HL-60/S4 treated with retinoic acid at 250 ng/mL for 4 days and 3 days (cell line): ENCODE measurements around the gene CLBA1.
"Not testable (repeated sequence)": the region's sequence is repeated elsewhere in the genome, so short reads cannot be mapped to it uniquely, and the experiment has no call there.

ENCODE experiments used
- in situ Hi-C: fragments of 300-500 bp; cut with MboI; formaldehyde crosslinking; loops from 2 replicates; pipeline ENCODE4 v1.7.0; 2022; ENCODE audit warnings: low sequenced_read_pairs

CLBA1 gene

DNA sequence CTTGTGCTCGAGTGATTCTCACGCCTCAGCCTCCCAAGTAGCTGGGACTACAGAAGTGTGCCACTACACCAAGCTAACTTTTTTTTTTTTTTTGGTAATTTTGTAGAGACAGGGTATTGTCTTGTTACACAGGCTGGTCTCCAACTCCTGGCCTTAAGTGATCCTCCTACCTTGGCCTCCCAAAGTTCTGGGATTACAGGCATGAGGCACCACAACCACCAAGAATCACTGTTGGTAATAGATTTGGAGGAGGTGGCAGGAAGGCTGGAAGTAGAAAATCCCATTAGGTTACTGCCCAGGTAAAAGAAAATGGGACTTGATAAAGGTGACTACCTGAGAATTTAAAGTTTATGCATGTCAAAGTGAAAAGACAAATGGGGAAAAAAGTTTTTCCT lies 36.7 kb downstream of the CLBA1 start:
- in situ Hi-C loops, result no loop called here

DNA sequence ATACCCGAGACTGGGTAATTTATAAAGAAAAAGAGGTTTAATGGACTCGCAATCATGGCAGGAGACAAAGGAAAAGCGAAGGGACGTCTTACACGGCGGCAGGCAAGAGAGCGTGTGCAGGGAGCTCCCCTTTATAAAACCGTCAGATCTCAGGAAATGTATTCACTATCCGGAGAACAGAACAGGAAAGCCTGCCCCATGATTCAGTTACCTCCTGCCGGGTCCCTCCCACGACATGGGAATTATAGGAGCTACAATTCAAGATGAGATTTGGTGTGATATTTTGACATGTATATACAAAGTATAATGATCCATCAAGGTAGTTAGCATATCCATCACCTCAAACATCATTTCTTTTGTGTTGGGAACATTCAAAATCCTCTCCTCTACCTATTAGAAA lies 37.6 kb downstream of the CLBA1 start:
- in situ Hi-C loops, result no loop called here

DNA sequence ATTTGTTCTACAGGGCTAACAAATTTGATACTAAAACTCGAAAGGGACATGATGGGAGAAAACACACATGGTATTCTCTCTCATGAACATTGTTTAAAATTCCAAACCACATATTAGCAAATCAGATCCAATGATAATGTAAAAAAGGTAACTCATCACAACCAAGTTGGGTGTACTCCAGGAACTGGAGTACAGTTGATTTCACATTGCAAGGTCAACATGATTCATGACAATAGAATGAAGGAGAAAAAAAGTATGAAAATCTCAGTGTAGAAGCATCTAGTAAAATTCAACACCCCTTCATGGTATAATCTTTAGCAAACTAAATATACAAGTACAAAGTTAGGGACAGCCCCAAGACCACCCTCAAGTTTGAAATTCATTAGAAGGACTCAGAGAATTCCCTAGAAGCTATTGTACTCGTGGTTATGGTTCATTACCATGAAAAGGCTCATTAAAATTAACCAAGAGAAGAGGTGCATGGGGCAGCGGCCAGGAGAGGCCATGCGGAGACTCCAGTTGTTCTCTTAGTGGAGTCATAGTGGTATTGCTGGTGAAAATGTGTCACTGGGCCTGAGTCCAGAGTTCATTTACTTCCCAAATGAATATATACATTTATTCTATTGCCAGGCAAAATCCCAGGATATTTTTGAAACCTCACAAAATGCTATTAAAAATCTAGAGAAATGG lies 38.3 kb downstream of the CLBA1 start:
- in situ Hi-C loops, result no loop called here

DNA sequence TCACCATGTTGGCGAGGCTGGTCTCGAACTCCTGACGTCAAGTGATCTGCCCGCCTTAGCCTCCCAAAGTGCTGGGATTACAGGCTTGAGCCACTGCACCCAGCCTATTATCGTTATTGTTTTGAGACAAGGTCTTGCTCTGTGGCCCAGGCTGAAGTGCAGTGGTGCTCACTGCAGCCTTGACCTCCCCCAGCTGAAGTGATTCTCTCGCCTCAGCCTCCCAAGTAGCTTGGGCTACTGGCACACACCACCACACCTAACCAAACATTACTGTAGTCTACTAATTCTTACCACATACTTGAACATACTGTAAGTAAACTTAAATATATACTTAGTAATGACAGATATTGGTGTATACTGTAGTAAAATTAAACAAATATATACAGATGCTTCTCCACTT lies 39.8 kb downstream of the CLBA1 start:
- in situ Hi-C loops, result no loop called here

DNA sequence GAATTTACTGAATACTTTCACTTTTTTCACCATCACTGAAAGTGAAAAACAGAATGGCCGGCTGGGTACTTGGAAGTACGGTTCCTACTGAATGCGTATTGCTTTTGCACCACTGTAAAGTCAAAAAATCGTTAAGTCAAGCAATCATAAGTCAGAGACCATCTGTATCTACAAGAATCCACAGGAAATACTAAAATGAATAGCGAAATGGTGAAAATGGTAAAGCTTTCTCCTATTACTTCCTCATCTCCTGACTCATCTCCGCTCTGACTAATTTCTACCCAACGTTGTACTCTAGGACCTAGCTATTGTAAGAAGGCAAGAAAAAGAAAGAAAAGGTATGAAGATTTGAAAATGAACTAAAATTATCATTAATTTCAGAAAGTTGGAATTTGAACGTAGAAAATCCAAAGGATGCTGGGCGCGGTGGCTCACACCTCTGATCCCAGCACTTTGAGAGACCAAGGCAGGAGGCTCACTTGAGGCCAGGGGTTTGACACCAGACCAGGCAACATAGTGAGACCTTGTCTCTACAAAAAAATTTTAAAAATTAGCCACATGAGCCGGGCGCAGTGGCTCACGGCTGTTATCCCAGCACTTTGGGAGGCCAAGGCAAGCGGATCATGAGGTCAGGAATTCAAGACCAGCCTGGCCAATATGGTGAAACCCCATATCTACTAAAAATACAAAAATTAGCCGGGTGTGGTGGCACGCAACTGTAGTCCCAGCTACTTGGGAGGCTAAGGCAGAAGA lies 40.6 kb downstream of the CLBA1 start:
- in situ Hi-C loops, result no loop called here

DNA sequence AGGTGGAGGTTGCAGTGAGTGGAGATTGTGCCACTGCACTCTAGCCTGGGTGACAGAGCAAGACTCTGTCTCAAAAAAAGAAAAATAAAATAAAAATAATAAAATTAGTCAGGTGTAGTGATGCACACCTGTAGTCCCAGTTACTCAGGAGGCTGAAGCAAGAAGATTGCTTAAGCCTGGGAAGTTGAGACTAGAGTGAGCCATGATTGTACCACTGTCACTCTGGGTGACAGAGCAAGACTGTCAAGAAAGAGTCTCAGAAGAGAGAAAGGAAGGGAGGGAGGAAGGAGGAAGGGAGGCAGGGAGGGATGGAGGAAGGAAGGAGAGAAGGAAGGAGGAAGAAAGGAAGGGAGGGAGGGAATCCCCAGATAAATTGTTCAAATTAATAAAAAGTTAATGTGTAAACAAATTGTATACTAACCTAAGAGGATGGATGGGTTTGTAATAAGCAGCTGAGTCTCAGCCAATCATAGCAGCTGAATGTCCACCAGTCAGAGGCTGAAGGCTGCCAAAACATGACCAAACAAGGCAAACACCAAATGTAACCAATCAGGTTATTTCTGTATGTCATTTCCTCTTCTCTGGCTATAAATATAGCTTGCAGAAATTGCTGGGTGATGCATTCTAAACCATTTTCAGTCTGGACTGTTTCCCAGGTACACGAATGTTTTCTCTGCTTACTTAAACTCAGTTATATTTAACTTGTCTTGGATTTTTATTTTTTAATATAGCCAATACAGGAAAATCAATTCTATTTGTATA lies 41.4 kb downstream of the CLBA1 start:
- in situ Hi-C loops, result no loop called here

DNA sequence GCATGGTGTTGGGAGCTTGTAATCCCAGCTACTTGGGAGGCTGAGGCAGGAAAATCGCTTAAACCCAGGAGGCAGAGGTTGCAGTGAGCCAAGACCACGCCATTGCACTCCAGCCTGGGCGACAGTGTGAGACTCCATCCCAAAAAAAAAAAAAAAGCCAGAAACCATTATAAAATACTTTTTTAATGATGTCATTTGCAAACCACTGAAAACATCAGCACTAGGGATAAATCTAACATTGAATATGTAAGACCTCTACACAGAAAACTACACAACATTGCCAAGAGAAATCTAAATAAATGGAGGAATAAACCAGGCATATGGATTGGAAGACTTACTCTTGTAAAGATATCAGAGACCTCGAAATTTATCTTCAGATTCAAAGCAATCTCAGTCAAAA lies 42.1 kb downstream of the CLBA1 start:
- in situ Hi-C loops, result not testable (repeated sequence)

DNA sequence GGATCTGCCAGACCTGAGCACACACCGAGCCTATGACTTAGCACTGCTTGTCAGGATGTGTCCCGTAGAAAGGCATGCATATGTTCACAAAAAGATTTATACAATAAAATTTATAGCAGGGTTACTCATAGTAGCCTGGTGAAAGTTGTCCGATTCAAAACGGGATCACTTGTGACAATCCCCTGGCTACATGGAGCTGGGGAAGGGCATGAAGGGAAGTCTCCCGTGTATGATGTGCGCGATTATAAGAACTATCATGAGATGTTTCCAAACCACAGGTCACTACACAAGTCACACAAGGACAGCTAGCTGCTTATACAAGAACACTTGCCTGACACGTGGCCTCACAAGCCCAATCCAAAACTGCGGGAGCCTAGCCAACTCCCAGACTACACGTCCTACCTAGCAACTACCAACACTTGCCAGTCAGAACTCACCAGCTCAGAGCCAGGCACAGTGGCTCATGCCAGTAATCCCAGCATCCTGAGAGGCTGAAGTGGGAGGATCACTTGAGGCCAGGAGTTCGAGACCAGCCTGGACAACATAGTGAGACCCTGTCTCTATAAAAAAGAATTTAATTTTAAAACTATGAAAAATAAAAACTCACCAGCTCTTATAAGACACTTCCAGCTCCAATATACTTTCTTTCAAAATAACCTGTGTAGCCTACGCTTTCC lies 42.8 kb downstream of the CLBA1 start:
- in situ Hi-C loops, result no loop called here

DNA sequence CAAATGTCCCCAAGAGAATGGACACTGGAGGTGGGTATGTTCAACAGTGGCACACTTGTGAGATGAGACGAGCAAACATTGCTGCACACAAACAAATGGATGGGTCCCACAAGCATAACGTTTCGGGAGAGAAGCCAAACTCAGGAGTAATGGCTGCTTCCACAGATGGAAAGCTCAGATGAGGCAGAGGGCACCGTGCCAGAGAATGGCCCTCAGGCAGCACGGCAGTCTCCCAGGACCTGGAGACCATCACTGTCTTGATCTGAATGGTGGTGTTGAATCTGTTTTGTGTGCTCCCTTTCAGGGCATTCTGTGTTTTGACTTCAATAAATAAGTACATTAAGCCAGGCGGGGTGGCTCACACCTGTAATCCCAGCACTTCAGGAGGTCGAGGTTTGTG lies 43.8 kb downstream of the CLBA1 start:
- in situ Hi-C loops, result no loop called here

DNA sequence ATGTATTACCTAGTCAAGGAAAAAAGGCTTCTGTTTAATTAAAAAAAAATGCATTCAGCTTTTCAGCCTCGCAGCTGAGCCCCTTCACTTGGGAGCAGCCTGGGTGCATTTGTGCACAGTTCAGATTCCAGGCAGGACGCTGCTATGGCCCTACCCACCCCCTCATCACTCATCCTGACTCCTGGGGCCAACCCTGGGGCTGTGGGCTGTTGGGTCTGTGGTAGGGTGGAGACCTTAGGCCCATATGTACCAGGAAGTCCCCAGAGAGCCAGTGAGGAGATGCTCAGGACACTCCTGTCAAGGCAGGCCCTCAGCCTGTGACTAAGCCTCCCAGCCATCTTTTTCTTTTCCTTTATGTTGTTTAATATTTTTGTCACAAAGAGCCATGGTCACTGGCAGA lies 44.6 kb downstream of the CLBA1 start:
- in situ Hi-C loops, result no loop called here

DNA sequence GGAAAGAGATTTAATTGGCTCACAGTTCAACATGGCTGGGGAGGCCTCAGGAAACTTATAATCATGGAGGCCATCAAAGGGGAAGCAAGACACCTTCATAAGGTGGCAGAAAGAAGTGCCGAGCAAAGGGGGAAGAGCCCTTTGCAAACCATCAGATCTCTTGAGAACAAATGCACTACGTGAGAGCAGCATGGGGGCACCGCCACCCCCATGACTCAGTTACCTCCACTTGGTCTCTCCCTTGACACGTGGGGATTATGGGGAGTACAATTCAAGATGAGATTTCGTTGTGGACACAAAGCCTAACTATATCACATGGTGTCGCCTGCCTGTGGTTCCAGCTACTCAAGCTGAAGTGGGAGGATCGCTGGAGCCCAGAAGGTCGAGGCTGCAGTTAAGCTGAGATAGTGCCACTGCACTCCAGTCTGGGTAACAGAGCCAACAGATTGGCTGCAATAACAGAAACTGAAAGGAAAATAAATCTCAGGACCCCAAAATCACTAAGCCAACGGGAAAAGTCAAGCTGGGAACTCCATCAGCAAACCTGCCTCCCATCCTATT lies 45.3 kb downstream of the CLBA1 start:
- in situ Hi-C loops, result no loop called here

DNA sequence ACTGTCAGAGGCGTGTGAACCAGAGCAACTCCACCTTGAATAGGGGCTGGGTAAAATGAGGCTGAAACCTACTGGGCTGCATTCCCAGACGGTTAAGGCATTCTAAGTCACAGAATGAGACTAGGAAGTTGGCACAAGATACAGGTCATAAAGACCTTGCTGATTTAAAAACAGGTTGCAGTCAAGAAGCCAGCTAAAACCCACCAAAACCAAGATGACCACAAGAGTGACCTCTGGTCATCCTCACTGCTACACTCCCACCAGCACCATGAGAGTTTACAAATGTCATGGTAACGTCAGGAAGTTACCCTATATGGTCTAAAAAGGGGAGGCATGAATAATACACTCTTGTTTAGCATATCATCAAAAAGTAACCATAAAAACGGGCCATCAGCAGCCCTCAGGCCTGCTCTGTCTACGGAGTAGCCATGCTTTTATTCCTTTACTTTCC lies 46.9 kb downstream of the CLBA1 start:
- in situ Hi-C loops, result not testable (repeated sequence)

DNA sequence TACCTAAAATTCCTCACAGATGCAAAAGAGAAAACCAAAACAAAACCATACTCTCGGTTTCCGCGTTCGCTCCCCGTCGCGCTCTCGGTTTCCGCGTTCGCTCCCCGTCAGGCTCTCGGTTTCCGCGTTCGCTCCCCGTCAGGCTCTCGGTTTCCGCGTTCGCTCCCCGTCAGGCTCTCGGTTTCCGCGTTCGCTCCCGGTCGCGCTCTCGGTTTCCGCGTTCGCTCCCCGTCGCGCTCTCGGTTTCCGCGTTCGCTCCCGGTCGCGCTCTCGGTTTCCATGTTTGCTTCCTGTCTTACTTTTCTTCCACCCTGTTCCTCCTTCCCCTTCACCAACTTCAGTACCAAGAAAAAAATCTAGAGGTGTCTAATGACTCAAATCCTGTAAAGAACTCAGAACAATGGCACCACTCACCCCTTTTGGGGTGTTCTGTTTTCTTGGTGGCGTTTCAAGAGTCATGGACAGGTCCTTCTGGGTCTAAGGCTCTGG lies 47.9 kb downstream of the CLBA1 start:
- in situ Hi-C loops, result not testable (repeated sequence)

DNA sequence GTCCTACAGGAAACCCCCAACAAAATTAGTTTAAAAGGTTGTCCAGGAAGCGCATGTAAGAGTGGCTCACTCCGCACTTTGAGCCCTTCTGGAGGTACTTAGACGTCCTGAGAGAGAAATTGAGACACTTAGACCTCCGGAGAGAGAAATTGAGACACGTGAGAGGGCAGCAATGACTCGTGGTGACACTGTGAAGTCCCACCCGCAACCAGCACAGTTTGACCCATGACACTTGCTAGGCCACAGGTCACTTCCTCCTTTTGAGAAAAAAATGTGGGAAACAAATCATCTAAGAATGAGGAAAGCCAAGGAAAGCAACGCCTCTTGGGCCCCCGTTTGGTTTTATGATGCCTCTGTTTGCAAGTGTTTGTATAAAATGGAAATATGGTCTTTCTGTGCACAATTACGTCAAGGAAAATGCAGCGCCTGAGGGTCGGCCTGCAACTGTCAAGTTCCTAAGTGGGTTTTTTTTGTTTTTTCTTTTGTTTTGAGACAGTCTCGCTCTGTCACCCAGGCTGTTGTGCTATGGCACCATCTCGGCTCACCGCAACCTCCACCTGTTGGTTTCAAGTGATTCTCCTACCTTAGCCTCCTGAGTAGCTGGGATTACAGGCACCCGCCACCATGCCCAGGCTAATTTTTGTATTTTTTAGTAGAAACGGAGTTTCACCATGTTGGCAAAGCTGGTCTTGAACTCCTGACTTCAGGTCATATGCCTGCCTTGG lies 48.9 kb downstream of the CLBA1 start:
- in situ Hi-C loops, result no loop called here

DNA sequence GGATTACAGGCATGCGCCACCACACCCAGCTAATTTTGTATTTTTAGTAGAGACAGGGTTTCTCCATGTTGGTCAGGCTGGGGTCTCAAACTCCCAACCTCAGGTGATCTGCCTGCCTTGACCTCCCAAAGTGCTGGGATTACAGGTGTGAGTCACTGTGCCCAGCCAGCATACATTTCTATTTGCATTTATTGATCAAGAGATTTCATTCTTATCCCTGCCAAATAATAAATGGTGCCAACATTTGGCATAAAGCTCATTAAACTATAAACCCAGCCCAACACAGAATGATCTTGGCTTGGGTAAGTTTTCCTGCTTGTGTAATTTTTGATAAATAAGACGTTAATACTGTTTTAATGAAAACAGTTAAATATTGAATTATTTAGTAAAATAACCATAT lies 50.0 kb downstream of the CLBA1 start:
- in situ Hi-C loops, result not testable (repeated sequence)

DNA sequence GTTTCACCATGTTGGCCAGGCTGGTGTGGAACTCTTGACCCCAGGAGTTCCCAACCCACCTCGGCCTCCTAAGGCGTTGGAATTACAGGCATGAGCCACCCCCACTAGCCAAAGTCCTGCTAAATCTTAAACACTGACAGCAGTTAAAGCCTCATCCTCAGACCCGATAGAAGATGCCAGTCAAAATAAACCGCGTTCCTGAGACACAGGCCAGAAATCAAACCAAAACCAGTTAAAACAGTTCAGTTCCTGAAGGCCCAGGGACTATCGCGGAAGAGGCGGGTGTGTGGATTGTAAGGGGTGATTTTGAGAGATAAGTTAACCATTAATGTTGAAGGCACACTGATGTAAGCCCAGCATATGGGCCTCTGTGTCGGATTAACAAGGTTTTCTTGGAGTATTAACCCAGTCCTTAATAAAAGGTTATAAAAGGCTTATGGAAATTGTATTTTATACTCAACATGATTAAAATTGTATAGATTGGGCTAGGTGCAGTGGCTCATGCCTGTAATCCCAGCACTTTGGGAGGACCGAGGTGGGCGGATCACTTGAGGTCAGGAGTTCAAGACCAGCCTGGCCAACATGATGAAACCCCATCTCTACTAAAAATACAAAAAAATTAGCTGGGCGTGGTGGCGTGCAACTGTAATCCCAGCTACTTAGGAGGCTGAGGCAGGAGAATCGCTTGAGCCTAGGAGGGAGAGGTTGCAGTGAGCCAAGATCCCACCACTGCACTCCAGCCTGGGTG lies 54.0 kb downstream of the CLBA1 start:
- in situ Hi-C loops, result no loop called here

DNA sequence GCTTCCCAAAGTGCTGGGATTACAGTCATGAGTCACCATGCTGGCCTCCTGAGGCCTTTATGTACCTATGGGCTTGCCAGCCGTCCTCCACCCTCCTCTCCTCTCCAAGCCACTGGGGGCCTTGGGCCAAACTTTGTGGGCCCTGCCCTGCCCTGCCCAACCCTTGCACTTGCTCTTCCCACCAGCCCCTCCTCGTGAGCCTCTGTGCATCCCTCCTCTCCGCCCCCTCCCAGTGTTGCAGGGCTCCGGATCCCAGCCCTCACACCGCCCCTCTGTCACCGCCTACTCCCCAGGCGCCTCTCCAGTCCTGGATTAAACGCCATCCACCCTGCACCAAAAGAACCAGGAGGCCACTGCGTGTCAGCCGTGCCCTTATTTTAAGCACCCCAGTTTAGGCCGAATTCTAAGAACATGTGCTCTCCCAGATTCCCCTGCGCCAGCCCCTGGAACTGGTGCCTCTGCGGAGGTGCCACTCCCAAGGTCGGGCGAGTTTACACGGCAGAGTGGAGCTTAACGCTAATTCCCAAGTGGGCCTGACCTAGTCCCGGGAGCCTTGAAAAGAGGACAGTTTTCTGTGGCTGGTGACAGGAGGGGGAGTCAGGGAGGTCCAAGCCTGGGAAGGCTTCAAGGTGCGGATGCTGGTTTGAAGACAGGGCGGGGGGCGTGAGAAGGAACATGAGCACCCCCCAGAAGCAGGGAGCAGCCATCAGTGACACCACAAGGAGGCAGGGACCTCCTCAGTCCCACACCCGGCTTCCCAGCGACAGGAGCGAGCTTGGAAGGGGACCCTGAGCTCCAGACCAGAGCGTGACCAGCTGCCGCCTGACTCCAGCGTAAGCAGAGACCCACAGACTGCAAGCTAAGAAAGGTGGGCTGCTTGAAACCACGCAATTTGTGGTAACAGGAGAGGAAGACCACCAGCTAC lies 56.5 kb downstream of the CLBA1 start:
- in situ Hi-C loops, result no loop called here

DNA sequence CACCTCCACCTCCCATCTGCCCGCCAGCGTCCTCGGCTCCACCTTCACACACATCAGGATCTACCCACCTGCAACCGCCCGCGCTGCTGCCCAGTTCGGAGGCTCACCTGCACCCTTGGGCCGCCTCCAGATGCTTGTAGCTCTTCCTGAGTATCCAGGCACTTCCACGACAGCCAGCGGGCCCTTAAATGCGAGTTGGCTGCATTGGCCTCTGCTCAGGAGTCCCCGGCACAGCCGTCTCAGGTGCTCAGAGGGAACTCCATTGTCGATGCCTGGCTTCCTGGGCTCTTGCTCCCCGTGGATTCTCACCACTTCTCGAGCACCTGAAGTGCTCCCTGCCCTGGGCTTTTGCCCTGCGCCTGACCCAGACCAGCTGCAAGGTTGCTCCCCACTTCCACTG lies 57.2 kb downstream of the CLBA1 start:
- in situ Hi-C loops, result no loop called here
